ENCODE measurements around the gene GLMN.

GLMN gene

GRCh38 chr1:92201973-92202372, 96.8 kb downstream of the GLMN start (continued):
- TF ChIP-seq PRDM2 (tag by site-specific recombination; IDR thresholded peaks at IDR 0.05; ENCODE audit: borderline replicate concordance) = no peak

Measured in HEK293 (cell line).